ENCODE data around the gene CIDEC.

CIDEC gene

GRCh38 chr3:9843715-9844438, 36.2 kb downstream of the CIDEC start, which contains the start of gene RPUSD3:
Gene RPUSD3 (minus strand): TSS chr3:9844008. CDS start chr3:9843990, 18 bp downstream.
- DNase-seq = peak; percentile 60

- no peak for DNase-seq
These were observed 39.0 kb downstream of the CIDEC start for GRCh38 chr3:9841015-9841414.

- DNase-seq = no peak
These were observed 41.2 kb downstream of the CIDEC start for GRCh38 chr3:9838856-9839255.

- DNase-seq = no peak
These were observed 42.1 kb downstream of the CIDEC start for GRCh38 chr3:9837701-9838582.

GRCh38 chr3:9834520-9835380, 45.3 kb downstream of the CIDEC start:
- no peak for DNase-seq

GRCh38 chr3:9833078-9833477, 47.0 kb downstream of the CIDEC start:
- DNase-seq = no peak

- DNase-seq = no peak
These were observed 48.8 kb downstream of the CIDEC start for GRCh38 chr3:9831253-9831652.

GRCh38 chr3:9828801-9829755, 51.0 kb downstream of the CIDEC start:
- DNase-seq = no peak

- DNase-seq = peak; percentile 10
These were observed 53.1 kb downstream of the CIDEC start for GRCh38 chr3:9826815-9827573.

- DNase-seq = no peak
These were observed 54.5 kb downstream of the CIDEC start for GRCh38 chr3:9825451-9826040.

GRCh38 chr3:9820946-9821345, 59.1 kb downstream of the CIDEC start:
- DNase-seq = no peak

GRCh38 chr3:9820543-9820942, 59.5 kb downstream of the CIDEC start:
- no peak for DNase-seq

- no peak for DNase-seq
These were observed 61.3 kb downstream of the CIDEC start for GRCh38 chr3:9818666-9819335.

- DNase-seq = no peak
These were observed 62.6 kb downstream of the CIDEC start for GRCh38 chr3:9817436-9817835.

All from NCI-H1694 (cell line).